ENCODE results near the gene MARK1.

DNA sequence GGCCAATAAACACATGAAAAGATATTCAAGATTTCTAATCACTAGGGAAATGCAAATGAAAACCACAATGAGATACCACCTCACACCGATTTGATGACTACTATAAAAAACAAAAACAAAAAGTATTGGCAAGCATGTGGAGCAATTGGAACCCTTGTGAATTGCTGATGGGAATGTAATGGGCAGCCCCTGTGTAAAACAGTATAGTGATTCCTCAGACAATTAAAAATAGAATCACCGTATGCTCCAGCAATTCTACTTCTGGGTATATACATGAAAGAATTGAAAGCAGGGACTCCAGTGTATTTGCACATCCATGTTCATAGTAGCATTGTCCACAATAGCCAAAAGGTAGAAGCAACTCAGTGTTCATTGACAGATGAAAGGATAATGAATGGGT lies 149.3 kb downstream of the MARK1 start:
- TF ChIP-seq, protein P1, sequence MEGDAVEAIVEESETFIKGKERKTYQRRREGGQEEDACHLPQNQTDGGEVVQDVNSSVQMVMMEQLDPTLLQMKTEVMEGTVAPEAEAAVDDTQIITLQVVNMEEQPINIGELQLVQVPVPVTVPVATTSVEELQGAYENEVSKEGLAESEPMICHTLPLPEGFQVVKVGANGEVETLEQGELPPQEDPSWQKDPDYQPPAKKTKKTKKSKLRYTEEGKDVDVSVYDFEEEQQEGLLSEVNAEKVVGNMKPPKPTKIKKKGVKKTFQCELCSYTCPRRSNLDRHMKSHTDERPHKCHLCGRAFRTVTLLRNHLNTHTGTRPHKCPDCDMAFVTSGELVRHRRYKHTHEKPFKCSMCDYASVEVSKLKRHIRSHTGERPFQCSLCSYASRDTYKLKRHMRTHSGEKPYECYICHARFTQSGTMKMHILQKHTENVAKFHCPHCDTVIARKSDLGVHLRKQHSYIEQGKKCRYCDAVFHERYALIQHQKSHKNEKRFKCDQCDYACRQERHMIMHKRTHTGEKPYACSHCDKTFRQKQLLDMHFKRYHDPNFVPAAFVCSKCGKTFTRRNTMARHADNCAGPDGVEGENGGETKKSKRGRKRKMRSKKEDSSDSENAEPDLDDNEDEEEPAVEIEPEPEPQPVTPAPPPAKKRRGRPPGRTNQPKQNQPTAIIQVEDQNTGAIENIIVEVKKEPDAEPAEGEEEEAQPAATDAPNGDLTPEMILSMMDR (IDR thresholded peaks at IDR 0.05), result no peak
- TF ChIP-seq POLR2A (IDR thresholded peaks at IDR 0.05), result no peak
